Ascending aorta (tissue), 2 donors: Measurements from ENCODE around the gene GLRX2. TPM values are rescaled to one million over a fixed set of nuclear protein-coding genes. Genes with fewer than 3 reads are reported as not detected.

Source experiments
- DNase-seq, 2 donors: peaks; one replicate each; pipeline ENCODE4 v3.0.0-alpha.2; 2019; ENCODE audit warnings: low spot score in 2 of 2
- H3K27ac ChIP-seq, 2 donors: fragments of 200-600 bp; sonication (generic); one replicate each; pipeline ENCODE4 v1.5.1; 2016 to 2017; ENCODE audit warnings: mild to moderate bottlenecking in 1 of 2
- H3K27me3 ChIP-seq: fragments of 200-600 bp; sonication (generic); one replicate; pipeline ENCODE4 v1.5.1; 2017
- H3K36me3 ChIP-seq, 2 donors: fragments of 200-600 bp; sonication (generic); one replicate each; pipeline ENCODE4 v1.5.1; 2016
- H3K4me1 ChIP-seq, 2 donors: fragments of 200-600 bp; sonication (generic); one replicate each; pipeline ENCODE4 v1.5.1; 2016 to 2017; ENCODE audit warnings: mild to moderate bottlenecking in 1 of 2
- H3K4me3 ChIP-seq, 2 donors: fragments of 200-600 bp; sonication (generic); one replicate each; pipeline ENCODE4 v1.5.1; 2016 to 2017; ENCODE audit warnings: mild to moderate bottlenecking in 1 of 2
- H3K9me3 ChIP-seq, 2 donors: fragments of 200-600 bp; sonication (generic); one replicate each; pipeline ENCODE4 v1.5.1; 2016
- CTCF ChIP-seq, 3 experiments: fragments of 200-600 bp in 2 of 3; fragments of 450-650 bp in 1 of 3; sonication (generic) in 2 of 3; IDR thresholded peaks; one replicate each; pipeline ENCODE4 v1.5.1; 2016 to 2019; ENCODE audit warnings: antibody characterized with exemption in 3 of 3, mild to moderate bottlenecking in 1 of 3, moderate library complexity in 1 of 3
- intact Hi-C: fragments of 100-400 bp; cut with DNase I; formaldehyde crosslinking; loops from one replicate; pipeline ENCODE4 v1.15.1; 2023
- total RNA-seq: library from RNA; depleted of rRNA; stranded (reverse); fragments of >200 nt; gene quantifications from one replicate; pipeline ENCODE4 v1.1.0, GENCODE V29; 2016

Gene GLRX2
- total RNA-seq, 1 donor from 2014 or later = 2.8 TPM

- Histone ChIP-seq H3K9me3 (no peaks in the 10 kb centered on the region), H3K27me3 (no peaks in the 10 kb centered on the region), H3K27ac (no peak overlapping the region), H3K36me3 (peaks cover 0 to 6% of the 10 kb centered on the region in 2 donors), H3K4me1 (peaks cover 0 to 5% of the 10 kb centered on the region in 2 donors), H3K4me3 (no peak overlapping the region)
- DNase-seq = no peak
- intact Hi-C loops = no loop called here
- TF ChIP-seq CTCF (IDR thresholded peaks at IDR 0.05) = no peak
These were observed 34.3 kb downstream of the GLRX2 start for GRCh38 chr1:193070942-193071341.

- no peak for DNase-seq
- intact Hi-C loops = no loop called here
- no peak for TF ChIP-seq CTCF (IDR thresholded peaks at IDR 0.05)
- Histone ChIP-seq H3K4me1 (peaks cover 0 to 5% of the 10 kb centered on the region in 2 donors), H3K4me3 (no peak overlapping the region), H3K36me3 (peaks cover 0 to 6% of the 10 kb centered on the region in 2 donors), H3K27me3 (no peaks in the 10 kb centered on the region), H3K9me3 (no peaks in the 10 kb centered on the region), H3K27ac (no peak overlapping the region)
These were observed 34.8 kb downstream of the GLRX2 start for GRCh38 chr1:193070386-193070753.

GRCh38 chr1:193069748-193070385 is 35.3 kb downstream of the GLRX2 start:
- no peak for DNase-seq
- no peaks in the 10 kb centered on the region for H3K27me3 ChIP-seq
- H3K27ac ChIP-seq = no peak overlapping the region
- intact Hi-C loops = no loop called here
- H3K9me3 ChIP-seq = no peaks in the 10 kb centered on the region
- TF ChIP-seq CTCF (IDR thresholded peaks at IDR 0.05) = no peak
- H3K4me3 ChIP-seq = no peak overlapping the region
- peaks cover 0 to 6% of the 10 kb centered on the region in 2 donors for H3K36me3 ChIP-seq
- H3K4me1 ChIP-seq = peaks cover 0 to 5% of the 10 kb centered on the region in 2 donors

GRCh38 chr1:193068013-193068412 is 37.2 kb downstream of the GLRX2 start:
- DNase-seq = no peak
- no peak overlapping the region for H3K27ac ChIP-seq
- no peaks in the 10 kb centered on the region for H3K9me3 ChIP-seq
- H3K36me3 ChIP-seq = peaks cover 0 to 6% of the 10 kb centered on the region in 2 donors
- intact Hi-C loops = no loop called here
- H3K27me3 ChIP-seq = no peaks in the 10 kb centered on the region
- no peak for TF ChIP-seq CTCF (IDR thresholded peaks at IDR 0.05)
- peaks cover 0 to 9% of the 10 kb centered on the region in 2 donors for H3K4me1 ChIP-seq
- H3K4me3 ChIP-seq = no peak overlapping the region

GRCh38 chr1:193066606-193067005 is 38.6 kb downstream of the GLRX2 start:
- no peak overlapping the region for H3K27ac ChIP-seq
- no peak for DNase-seq
- no peak for TF ChIP-seq CTCF (IDR thresholded peaks at IDR 0.05)
- peaks cover 0 to 12% of the 10 kb centered on the region in 2 donors for H3K4me1 ChIP-seq
- no peak overlapping the region for H3K4me3 ChIP-seq
- H3K27me3 ChIP-seq = no peaks in the 10 kb centered on the region
- no peaks in the 10 kb centered on the region for H3K9me3 ChIP-seq
- intact Hi-C loops = no loop called here
- H3K36me3 ChIP-seq = peaks cover 0 to 6% of the 10 kb centered on the region in 2 donors

- no peak for DNase-seq
- Histone ChIP-seq H3K36me3 (peaks cover 0 to 6% of the 10 kb centered on the region in 2 donors), H3K4me1 (peaks cover 3 to 14% of the 10 kb centered on the region in 2 donors), H3K9me3 (no peaks in the 10 kb centered on the region), H3K4me3 (no peak overlapping the region), H3K27ac (no peak overlapping the region), H3K27me3 (no peaks in the 10 kb centered on the region)
- TF ChIP-seq CTCF (IDR thresholded peaks at IDR 0.05) = no peak
- intact Hi-C loops = no loop called here
These were observed 39.3 kb downstream of the GLRX2 start for GRCh38 chr1:193065954-193066353.
